ENCODE results near the gene PARVA.

PARVA gene

GRCh38 chr11:12403122-12403996, 26.0 kb downstream of the PARVA start:
- in situ Hi-C loops (cut with MboI; ENCODE audit: low sequenced_read_pairs) = no loop called here

- in situ Hi-C loops (cut with MboI; ENCODE audit: low sequenced_read_pairs) = no loop called here
These were observed 26.6 kb downstream of the PARVA start for GRCh38 chr11:12403997-12404350.

- in situ Hi-C loops (cut with MboI; ENCODE audit: low sequenced_read_pairs) = no loop called here
These were observed 27.1 kb downstream of the PARVA start for GRCh38 chr11:12404436-12404835.

- in situ Hi-C loops (cut with MboI; ENCODE audit: low sequenced_read_pairs) = no loop called here
These were observed 30.9 kb downstream of the PARVA start for GRCh38 chr11:12408156-12408770.

GRCh38 chr11:12409621-12410005, 32.2 kb downstream of the PARVA start:
- in situ Hi-C loops (cut with MboI; ENCODE audit: low sequenced_read_pairs) = no loop called here

GRCh38 chr11:12410006-12410728, 32.8 kb downstream of the PARVA start:
- in situ Hi-C loops (cut with MboI; ENCODE audit: low sequenced_read_pairs) = no loop called here

GRCh38 chr11:12411393-12411792, 34.0 kb downstream of the PARVA start:
- in situ Hi-C loops (cut with MboI; ENCODE audit: low sequenced_read_pairs) = no loop called here

- in situ Hi-C loops (cut with MboI; ENCODE audit: low sequenced_read_pairs) = no loop called here
These were observed 34.7 kb downstream of the PARVA start for GRCh38 chr11:12411806-12412727.

GRCh38 chr11:12413141-12414052, 36.0 kb downstream of the PARVA start:
- in situ Hi-C loops (cut with MboI; ENCODE audit: low sequenced_read_pairs) = no loop called here

- in situ Hi-C loops (cut with MboI; ENCODE audit: low sequenced_read_pairs) = no loop called here
These were observed 37.2 kb downstream of the PARVA start for GRCh38 chr11:12414611-12415010.

- in situ Hi-C loops (cut with MboI; ENCODE audit: low sequenced_read_pairs) = no loop called here
These were observed 38.1 kb downstream of the PARVA start for GRCh38 chr11:12415342-12415966.

GRCh38 chr11:12416552-12416951, 39.2 kb downstream of the PARVA start:
- in situ Hi-C loops (cut with MboI; ENCODE audit: low sequenced_read_pairs) = no loop called here

GRCh38 chr11:12417691-12418611, 40.6 kb downstream of the PARVA start:
- in situ Hi-C loops (cut with MboI; ENCODE audit: low sequenced_read_pairs) = no loop called here

GRCh38 chr11:12420040-12420439, 42.7 kb downstream of the PARVA start:
- in situ Hi-C loops (cut with MboI; ENCODE audit: low sequenced_read_pairs) = no loop called here

GRCh38 chr11:12420706-12421105, 43.3 kb downstream of the PARVA start:
- in situ Hi-C loops (cut with MboI; ENCODE audit: low sequenced_read_pairs) = no loop called here

- in situ Hi-C loops (cut with MboI; ENCODE audit: low sequenced_read_pairs) = no loop called here
These were observed 44.0 kb downstream of the PARVA start for GRCh38 chr11:12421386-12421785.

- in situ Hi-C loops (cut with MboI; ENCODE audit: low sequenced_read_pairs) = no loop called here
These were observed 48.8 kb downstream of the PARVA start for GRCh38 chr11:12426176-12426575.

GRCh38 chr11:12429155-12429554, 51.8 kb downstream of the PARVA start:
- in situ Hi-C loops (cut with MboI; ENCODE audit: low sequenced_read_pairs) = no loop called here

Data from HL-60/S4 treated with phorbol 12-myristate 13-acetate at 8.2 ng/mL for 4 days and 3 days (cell line).